H1 (cell line): ENCODE measurements around the gene RIMBP2. TPM values are rescaled to one million over a fixed set of nuclear protein-coding genes. Genes with fewer than 3 reads are reported as not detected.

Experiments used
- GABPA ChIP-seq: IDR thresholded peaks from 2 replicates; pipeline ENCODE4 v1.6.1; 2011; ENCODE audit warnings: mild to moderate bottlenecking, low read length, moderate library complexity, borderline replicate concordance; ENCODE audit not compliant: insufficient read depth
- polyA plus RNA-seq, 7 experiments: library from polyadenylated mRNA; depleted of rRNA in 3 of 7; stranded (reverse) in 5 of 7; unstranded in 2 of 7; fragments of >200 nt in 5 of 7; fragments of 200-250 nt in 2 of 7; gene quantifications; 1 replicate in 5 of 7; 2 replicates in 1 of 7; 4 replicates in 1 of 7; pipeline versions ENCODE4 v1.2.1 to v1.2.3, GENCODE V29; 2011 to 2013; ENCODE audit warnings: missing spikeins in 2 of 7, mixed read lengths in 2 of 7
- total RNA-seq: library from RNA; stranded (reverse); fragmentation: NEBNext Ultra II Directional; extraction: Animal tissue kit (Norgen Biotek cat#: 25700); gene quantifications from 2 replicates; pipeline ENCODE4 v1.2.1, GENCODE V29; 2021

RIMBP2 gene
- total and polyA plus RNA-seq, 2 of the 8 experiments (the other 6 are each of a cell fraction or from before 2014, with no cell fraction given): 0.18 to 0.65 TPM

GRCh38 chr12:130568041-130568440 is 148.1 kb downstream of the RIMBP2 start (continued):
- no peak for TF ChIP-seq GABPA
